Ovary (tissue), 3 donors: ENCODE measurements around the gene MCTP1.

Source experiments
- POLR2A ChIP-seq: fragments of 450-650 bp; IDR thresholded peaks from one replicate; pipeline ENCODE4 v1.6.1; 2017; ENCODE audit warnings: antibody characterized with exemption, mild to moderate bottlenecking, moderate library complexity
- TF ChIP-seq, protein P1 (sequence below), 3 donors: fragments of 450-650 bp in 2 of 3; fragments of 200-600 bp in 1 of 3; IDR thresholded peaks; one replicate each; pipeline versions ENCODE4 v1.5.1 to v1.8.0; 2016 to 2022; ENCODE audit warnings: antibody characterized with exemption in 3 of 3, mild to moderate bottlenecking in 1 of 3
- donor health status: DM: no; HTN: no; CAD: no.

DNA sequence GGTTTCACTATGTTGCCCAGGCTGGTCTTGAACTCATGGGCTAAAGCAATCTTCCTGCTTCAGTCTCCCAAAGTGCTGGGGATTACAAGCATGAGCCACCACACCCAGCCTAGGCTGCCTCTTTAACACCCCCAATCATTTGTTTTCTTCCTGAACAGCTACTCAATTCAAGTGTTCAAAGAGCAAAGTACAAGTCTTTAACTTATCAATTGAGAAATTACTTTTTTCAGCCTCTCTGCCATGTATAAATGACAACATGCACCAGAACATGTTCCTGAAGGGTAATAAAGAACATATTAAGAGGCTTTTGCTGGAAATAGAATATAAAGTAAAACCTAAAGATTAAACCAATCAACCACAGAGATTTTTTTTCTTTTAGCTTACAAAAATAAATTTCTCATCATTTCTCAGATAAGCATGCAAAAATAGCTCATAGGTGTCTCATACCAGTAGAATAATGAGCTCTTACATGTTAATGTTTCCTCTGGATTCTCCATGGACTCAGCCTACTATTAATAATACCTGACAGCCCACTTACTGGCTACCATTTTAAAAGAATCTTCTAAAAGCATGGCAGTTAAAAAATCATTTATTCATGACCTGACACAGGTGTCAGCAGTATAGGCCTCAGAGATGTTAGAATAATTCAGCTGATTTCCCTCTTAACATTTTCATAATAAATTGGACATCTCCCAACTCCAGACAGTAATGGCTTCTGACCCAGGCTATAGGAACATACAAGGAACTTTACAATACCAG lies 60.0 kb downstream of the MCTP1 start:
- TF ChIP-seq, protein P1, sequence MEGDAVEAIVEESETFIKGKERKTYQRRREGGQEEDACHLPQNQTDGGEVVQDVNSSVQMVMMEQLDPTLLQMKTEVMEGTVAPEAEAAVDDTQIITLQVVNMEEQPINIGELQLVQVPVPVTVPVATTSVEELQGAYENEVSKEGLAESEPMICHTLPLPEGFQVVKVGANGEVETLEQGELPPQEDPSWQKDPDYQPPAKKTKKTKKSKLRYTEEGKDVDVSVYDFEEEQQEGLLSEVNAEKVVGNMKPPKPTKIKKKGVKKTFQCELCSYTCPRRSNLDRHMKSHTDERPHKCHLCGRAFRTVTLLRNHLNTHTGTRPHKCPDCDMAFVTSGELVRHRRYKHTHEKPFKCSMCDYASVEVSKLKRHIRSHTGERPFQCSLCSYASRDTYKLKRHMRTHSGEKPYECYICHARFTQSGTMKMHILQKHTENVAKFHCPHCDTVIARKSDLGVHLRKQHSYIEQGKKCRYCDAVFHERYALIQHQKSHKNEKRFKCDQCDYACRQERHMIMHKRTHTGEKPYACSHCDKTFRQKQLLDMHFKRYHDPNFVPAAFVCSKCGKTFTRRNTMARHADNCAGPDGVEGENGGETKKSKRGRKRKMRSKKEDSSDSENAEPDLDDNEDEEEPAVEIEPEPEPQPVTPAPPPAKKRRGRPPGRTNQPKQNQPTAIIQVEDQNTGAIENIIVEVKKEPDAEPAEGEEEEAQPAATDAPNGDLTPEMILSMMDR (IDR thresholded peaks at IDR 0.05) = no peak
- TF ChIP-seq POLR2A = no peak
